ENCODE measurements around the gene WDTC1. TPM values are rescaled to one million over a fixed set of nuclear protein-coding genes. Genes with fewer than 3 reads are reported as not detected.

The WDTC1 gene
- total RNA-seq, 4 donors from 2014 or later = 21.4 to 40.9 (median 27.9) TPM

DNA sequence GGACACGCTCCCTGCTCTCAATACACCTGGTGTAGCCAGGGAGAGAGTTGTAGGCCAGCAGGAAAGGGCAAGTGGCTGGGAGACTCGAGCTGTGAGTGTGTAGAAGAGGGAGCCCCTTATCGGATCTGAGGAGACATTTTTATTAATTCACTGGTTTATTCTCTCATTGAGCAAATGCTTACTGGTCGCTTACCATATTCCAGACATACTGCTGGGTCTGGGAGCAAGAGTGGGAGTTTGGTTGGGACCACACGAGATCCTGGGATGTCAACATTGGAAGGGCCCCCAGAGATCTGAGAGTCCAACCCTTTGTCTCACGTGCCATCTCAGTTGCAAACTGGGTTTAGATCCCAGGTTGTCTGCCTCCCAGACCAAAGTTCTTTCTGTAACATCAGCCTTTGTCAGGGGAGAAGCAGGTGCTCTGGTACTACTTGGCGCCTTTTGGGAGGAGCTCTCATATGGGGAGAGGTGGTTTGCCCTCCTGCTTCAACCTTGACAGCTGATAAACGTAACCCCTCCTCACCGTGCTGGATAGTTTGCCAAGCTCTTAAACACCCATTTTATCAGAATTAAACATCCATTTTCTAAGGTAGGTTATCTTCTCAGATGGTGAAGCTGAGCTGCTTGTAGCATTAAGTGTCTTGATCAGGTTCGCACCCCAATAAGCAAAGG is 88.3 kb downstream of the WDTC1 start:
- TF ChIP-seq, protein P1, sequence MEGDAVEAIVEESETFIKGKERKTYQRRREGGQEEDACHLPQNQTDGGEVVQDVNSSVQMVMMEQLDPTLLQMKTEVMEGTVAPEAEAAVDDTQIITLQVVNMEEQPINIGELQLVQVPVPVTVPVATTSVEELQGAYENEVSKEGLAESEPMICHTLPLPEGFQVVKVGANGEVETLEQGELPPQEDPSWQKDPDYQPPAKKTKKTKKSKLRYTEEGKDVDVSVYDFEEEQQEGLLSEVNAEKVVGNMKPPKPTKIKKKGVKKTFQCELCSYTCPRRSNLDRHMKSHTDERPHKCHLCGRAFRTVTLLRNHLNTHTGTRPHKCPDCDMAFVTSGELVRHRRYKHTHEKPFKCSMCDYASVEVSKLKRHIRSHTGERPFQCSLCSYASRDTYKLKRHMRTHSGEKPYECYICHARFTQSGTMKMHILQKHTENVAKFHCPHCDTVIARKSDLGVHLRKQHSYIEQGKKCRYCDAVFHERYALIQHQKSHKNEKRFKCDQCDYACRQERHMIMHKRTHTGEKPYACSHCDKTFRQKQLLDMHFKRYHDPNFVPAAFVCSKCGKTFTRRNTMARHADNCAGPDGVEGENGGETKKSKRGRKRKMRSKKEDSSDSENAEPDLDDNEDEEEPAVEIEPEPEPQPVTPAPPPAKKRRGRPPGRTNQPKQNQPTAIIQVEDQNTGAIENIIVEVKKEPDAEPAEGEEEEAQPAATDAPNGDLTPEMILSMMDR (IDR thresholded peaks at IDR 0.05; ENCODE audit: low read depth) = no peak

DNA sequence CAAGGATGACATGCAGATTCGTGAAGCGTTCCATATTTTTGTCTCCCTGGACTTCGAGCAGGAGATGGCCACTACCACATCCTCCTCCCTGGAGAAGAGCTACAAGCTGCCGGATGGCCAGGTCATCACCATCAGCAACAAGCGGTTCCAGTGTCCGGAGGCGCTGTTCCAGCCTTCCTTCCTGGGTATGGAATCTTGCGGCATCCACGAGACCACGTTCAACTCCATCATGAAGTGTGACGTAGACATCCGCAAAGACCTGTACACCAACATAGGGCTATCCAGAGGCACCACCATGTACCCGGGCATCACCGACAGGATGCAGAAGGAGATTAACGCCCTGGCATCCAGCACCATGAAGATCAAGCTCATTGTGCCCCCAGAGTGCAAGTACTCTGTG is 90.9 kb downstream of the WDTC1 start:
- TF ChIP-seq, protein P1 (IDR thresholded peaks at IDR 0.05; ENCODE audit: low read depth) = no peak

GRCh38 chr1:27327964-27328363 is 93.5 kb downstream of the WDTC1 start:
- TF ChIP-seq, protein P1 (IDR thresholded peaks at IDR 0.05; ENCODE audit: low read depth) = no peak

DNA sequence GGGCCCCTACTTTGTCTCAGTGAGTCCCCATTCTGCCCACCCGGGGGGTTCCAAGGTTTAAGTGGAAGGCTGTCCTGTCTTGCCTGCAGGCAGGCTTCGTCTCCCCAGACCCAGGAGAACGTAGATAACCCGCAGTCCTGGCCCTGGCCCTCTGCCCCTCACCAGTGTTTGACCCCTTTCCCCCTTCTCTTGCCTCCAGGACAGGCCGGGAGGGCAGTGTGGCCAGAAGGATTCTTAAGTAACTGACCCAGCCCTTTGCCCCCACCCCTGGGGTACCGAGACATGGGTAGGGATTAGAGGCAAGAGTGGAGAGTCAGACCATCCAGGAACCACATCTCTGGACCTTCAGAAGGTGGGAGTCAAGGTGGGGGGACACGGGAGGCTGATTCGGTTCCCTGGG is 96.4 kb downstream of the WDTC1 start:
- TF ChIP-seq, protein P1 (IDR thresholded peaks at IDR 0.05; ENCODE audit: low read depth) = no peak

- TF ChIP-seq, protein P1 (IDR thresholded peaks at IDR 0.05; ENCODE audit: low read depth) = no peak
Observed at GRCh38 chr1:27331426-27331825, 97.0 kb downstream of the WDTC1 start.

GRCh38 chr1:27331922-27332321 is 97.5 kb downstream of the WDTC1 start:
- TF ChIP-seq, protein P1 (IDR thresholded peaks at IDR 0.05; ENCODE audit: low read depth) = no peak

DNA sequence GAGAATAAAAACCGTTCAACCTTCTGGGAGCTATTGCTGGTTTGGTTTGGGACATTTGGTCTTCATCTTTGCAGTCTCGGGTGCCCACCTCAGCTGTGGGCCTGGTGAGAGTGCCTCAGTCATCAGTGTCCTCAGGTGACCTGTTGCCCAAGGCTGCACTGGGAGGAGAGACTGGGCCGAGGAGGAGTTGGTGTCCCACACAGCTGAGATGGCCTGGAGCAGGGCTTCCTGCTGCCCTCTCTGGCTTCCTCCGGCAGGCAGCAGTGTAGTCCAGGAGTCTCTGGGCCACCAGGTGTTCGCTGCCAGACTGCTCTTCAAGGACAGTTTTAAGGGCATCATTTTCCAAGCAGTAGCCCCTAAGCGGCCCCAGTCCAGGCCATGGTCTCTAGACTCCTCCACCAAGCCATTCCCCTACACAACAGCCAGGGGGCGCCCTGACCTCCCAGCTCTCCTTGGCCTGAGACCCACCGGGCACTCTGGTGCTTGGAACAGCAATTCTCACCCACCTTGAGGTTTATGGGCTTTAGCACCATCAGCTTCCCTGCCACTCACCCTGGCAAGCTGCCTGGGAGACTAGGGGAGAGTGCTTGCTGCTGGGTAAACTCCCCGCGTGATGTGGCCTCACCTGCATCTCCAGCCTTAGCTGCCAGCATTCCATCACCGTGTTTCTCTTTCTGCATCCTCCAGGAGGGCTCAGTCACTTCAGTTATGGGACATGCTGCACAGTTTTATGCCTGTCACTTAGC is 98.3 kb downstream of the WDTC1 start:
- TF ChIP-seq, protein P1 (IDR thresholded peaks at IDR 0.05; ENCODE audit: low read depth) = no peak
